GM23338 (cell line): ENCODE data around the gene RAB1B. TPM values are rescaled to one million over a fixed set of nuclear protein-coding genes. Genes with fewer than 3 reads are reported as not detected.

Source experiments
- ATAC-seq: fragments of 200-7000 bp; cut with Tn5 transposase; 3 replicates; pipeline ENCODE4 v1.9.1; 2020
- DNase-seq: peaks from one replicate; pipeline ENCODE4 v3.0.0-alpha.2; 2015; ENCODE audit warnings: low spot score
- H2AFZ ChIP-seq: fragments of 200-600 bp; sonication (generic); 2 replicates; pipeline ENCODE4 v1.8.0; 2016; ENCODE audit warnings: antibody characterized with exemption, mild to moderate bottlenecking, moderate library complexity
- H3F3A ChIP-seq: fragments of 200-600 bp; sonication (generic); replicated peaks from 2 replicates; pipeline ENCODE4 v1.8.0; 2017; ENCODE audit warnings: antibody characterized with exemption, mixed run types, low read depth
- H3K27ac ChIP-seq: fragments of 200-600 bp; sonication (generic); 2 replicates; pipeline ENCODE4 v1.6.1; 2016; ENCODE audit warnings: low read depth
- H3K27me3 ChIP-seq: fragments of 200-600 bp; sonication (generic); 2 replicates; pipeline ENCODE4 v1.8.0; 2016; ENCODE audit warnings: mild to moderate bottlenecking, mixed run types, moderate library complexity; ENCODE audit not compliant: insufficient read depth
- H3K36me3 ChIP-seq: fragments of 200-600 bp; sonication (generic); 2 replicates; pipeline ENCODE4 v1.8.0; 2016; ENCODE audit warnings: mild to moderate bottlenecking; ENCODE audit not compliant: insufficient read depth
- H3K4me1 ChIP-seq: fragments of 200-600 bp; sonication (generic); 2 replicates; pipeline ENCODE4 v1.8.0; 2016; ENCODE audit warnings: mild to moderate bottlenecking, moderate library complexity; ENCODE audit not compliant: insufficient read depth
- H3K4me2 ChIP-seq: fragments of 200-600 bp; sonication (generic); 2 replicates; pipeline ENCODE4 v1.7.1; 2017; ENCODE audit warnings: mixed run types
- H3K4me3 ChIP-seq: fragments of 200-600 bp; sonication (generic); 2 replicates; pipeline ENCODE4 v1.6.1; 2016; ENCODE audit warnings: mixed run types
- H3K79me2 ChIP-seq: fragments of 200-600 bp; sonication (generic); replicated peaks from 2 replicates; pipeline ENCODE4 v1.8.0; 2017; ENCODE audit warnings: mild to moderate bottlenecking; ENCODE audit not compliant: insufficient read depth
- H3K9me2 ChIP-seq: fragments of 200-600 bp; sonication (generic); 2 replicates; pipeline ENCODE4 v1.8.0; 2017; ENCODE audit not compliant: insufficient read depth
- H4K20me1 ChIP-seq: fragments of 200-600 bp; sonication (generic); replicated peaks from 2 replicates; pipeline ENCODE4 v1.8.0; 2017; ENCODE audit warnings: mild to moderate bottlenecking; ENCODE audit not compliant: insufficient read depth
- H3K27ac Mint-ChIP-seq: 2 replicates; pipeline ENCODE4 v1.8.0; 2020; ENCODE audit warnings: inconsistent platforms, mild to moderate bottlenecking, moderate library complexity, mixed read lengths
- H3K27me3 Mint-ChIP-seq: 3 replicates; pipeline ENCODE4 v1.8.0; 2022; ENCODE audit warnings: low read depth, mild to moderate bottlenecking, moderate library complexity, mixed read lengths, inconsistent platforms; ENCODE audit not compliant: insufficient read depth, poor library complexity
- H3K36me3 Mint-ChIP-seq: 3 replicates; pipeline ENCODE4 v1.8.0; 2021; ENCODE audit warnings: low read depth, mild to moderate bottlenecking, inconsistent platforms, moderate library complexity, mixed read lengths
- H3K4me1 Mint-ChIP-seq: 3 replicates; pipeline ENCODE4 v1.8.0; 2020; ENCODE audit warnings: mild to moderate bottlenecking, inconsistent platforms, mixed read lengths
- H3K4me3 Mint-ChIP-seq: 3 replicates; pipeline ENCODE4 v1.8.0; 2021; ENCODE audit warnings: moderate library complexity, mild to moderate bottlenecking, inconsistent platforms, mixed read lengths
- H3K9me3 Mint-ChIP-seq: 3 replicates; pipeline ENCODE4 v1.8.0; 2020; ENCODE audit warnings: moderate library complexity, mild to moderate bottlenecking, inconsistent platforms, mixed read lengths
- CTCF ChIP-seq, 2 experiments: fragments of 200-600 bp in 1 of 2; sonication (generic) in 1 of 2; conservative IDR thresholded peaks; 2 replicates each; pipeline versions ENCODE4 v1.5.1 to v1.6.1; 2016 to 2017; ENCODE audit warnings: antibody characterized with exemption in 2 of 2, low read depth in 2 of 2, mild to moderate bottlenecking in 2 of 2, moderate library complexity in 1 of 2
- ETS1 ChIP-seq: IDR thresholded peaks from 2 replicates; pipeline ENCODE4 v1.6.1; 2016; ENCODE audit warnings: antibody characterized with exemption
- EZH2 ChIP-seq: fragments of 200-600 bp; sonication (generic); IDR thresholded peaks from one replicate; pipeline ENCODE4 v1.8.0; 2017; ENCODE audit warnings: antibody characterized with exemption, mild to moderate bottlenecking, low read depth; ENCODE audit not compliant: unreplicated experiment
- EZH2phosphoT487 ChIP-seq: fragments of 200-600 bp; sonication (generic); IDR thresholded peaks from one replicate; pipeline ENCODE4 v1.8.1; 2018; ENCODE audit warnings: antibody characterized with exemption; ENCODE audit not compliant: unreplicated experiment
- NANOG ChIP-seq: IDR thresholded peaks from 2 replicates; pipeline ENCODE4 v1.6.1; 2016; ENCODE audit warnings: antibody characterized with exemption, borderline replicate concordance
- POLR2AphosphoS5 ChIP-seq: IDR thresholded peaks from 2 replicates; pipeline ENCODE4 v1.6.1; 2016; ENCODE audit warnings: antibody characterized with exemption, low read depth
- STAT1 ChIP-seq: IDR thresholded peaks from one replicate; pipeline ENCODE4 v1.6.1; 2016; ENCODE audit warnings: antibody characterized with exemption; ENCODE audit not compliant: unreplicated experiment
- ZNF114 ChIP-seq: fragments of 250-450 bp; sonication (Bioruptor Pico); IDR thresholded peaks from 2 replicates; pipeline ENCODE4 v1.5.0; 2020; ENCODE audit warnings: mild to moderate bottlenecking, moderate library complexity
- ZNF331 ChIP-seq: fragments of 250-450 bp; sonication (Bioruptor Pico); IDR thresholded peaks from 2 replicates; pipeline ENCODE4 v1.5.0; 2020; ENCODE audit warnings: low read depth, mild to moderate bottlenecking, moderate library complexity
- polyA plus RNA-seq: library from polyadenylated mRNA; unstranded; fragments of >200 nt; fragmentation: Nextera tagmentation; extraction: Ambion mirVana; gene quantifications from 2 replicates; pipeline ENCODE4 v1.2.1, GENCODE V29; 2016
- total RNA-seq: library from RNA; depleted of rRNA; stranded (reverse); fragments of >200 nt; shearing (Covaris generic); gene quantifications from 2 replicates; pipeline ENCODE4 v1.2.3, GENCODE V29; 2014
- TF ChIP-seq, protein P1 (sequence below): fragments of 250-450 bp; sonication (Bioruptor Pico); IDR thresholded peaks from 2 replicates; pipeline ENCODE4 v1.5.0; 2020; ENCODE audit warnings: mild to moderate bottlenecking, moderate library complexity

Gene RAB1B
- total and polyA plus RNA-seq, 2 experiments from 2014 or later, result 30.5 to 92.7 TPM

DNA sequence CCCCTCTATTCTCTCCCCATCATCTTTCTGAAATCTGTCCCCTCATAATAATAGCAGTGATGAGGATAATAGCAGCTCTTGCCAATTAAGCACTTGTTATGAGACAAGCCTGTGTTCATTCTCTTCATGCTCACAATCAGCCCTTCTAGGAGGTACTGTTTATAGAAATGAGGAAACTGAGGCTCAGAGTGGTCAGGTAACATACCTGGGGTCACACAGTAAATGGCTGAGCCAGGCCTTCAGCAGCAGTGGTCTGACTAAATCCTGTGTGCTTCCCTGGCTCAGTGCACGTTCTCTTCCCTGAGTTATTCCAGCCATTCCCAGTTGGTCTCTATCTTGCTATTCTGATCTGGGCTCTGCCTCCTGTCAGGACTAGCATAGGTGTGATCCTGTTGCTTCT lies 5.8 kb downstream of the RAB1B start:
- no peaks in the 10 kb centered on the region for H3K27me3 ChIP-seq
- no peak for TF ChIP-seq EZH2
- TF ChIP-seq NANOG, result no peak
- no peak for TF ChIP-seq ZNF114
- no peaks in the 10 kb centered on the region for H3K36me3 ChIP-seq
- ATAC-seq, result no peak
- H3K9me2 ChIP-seq, result no peaks in the 10 kb centered on the region
- H3K27me3 Mint-ChIP-seq, result peaks cover 11% of the 10 kb centered on the region
- H3K4me2 ChIP-seq, result no peak overlapping the region
- H3K4me3 ChIP-seq, result no peak overlapping the region
- H3K4me1 ChIP-seq, result no peaks in the 10 kb centered on the region; the same call in 1 of the 2 replicates
- H3F3A ChIP-seq, result 0 out of 2 replicates have a peak, but pooled peaks cover 7% of the 10 kb centered on the region
- H3K79me2 ChIP-seq, result peaks cover 20% of the 10 kb centered on the region
- H3K4me3 Mint-ChIP-seq, result no peak overlapping the region
- no peak overlapping the region for H3K27ac ChIP-seq
- no peaks in the 10 kb centered on the region for H3K9me3 Mint-ChIP-seq
- H3K4me1 Mint-ChIP-seq, result peaks cover 14% of the 10 kb centered on the region
- peaks cover 31% of the 10 kb centered on the region for H3K36me3 Mint-ChIP-seq
- no peak overlapping the region for H2AFZ ChIP-seq
- H3K27ac Mint-ChIP-seq, result no peak overlapping the region
- peaks cover 7% of the 10 kb centered on the region for H4K20me1 ChIP-seq
- DNase-seq, result no peak

GRCh38 chr11:66275396-66275795 lies 7.0 kb downstream of the RAB1B start:
- no peaks in the 10 kb centered on the region for H3K9me3 Mint-ChIP-seq
- Histone ChIP-seq H3K4me1 (no peaks in the 10 kb centered on the region; the same call in 1 of the 2 replicates), H3K9me2 (no peaks in the 10 kb centered on the region), H4K20me1 (no peaks in the 10 kb centered on the region; the same call in 1 of the 2 replicates), H3K36me3 (no peaks in the 10 kb centered on the region), H3K27ac (no peak overlapping the region), H3K27me3 (no peaks in the 10 kb centered on the region), H2AFZ (no peak overlapping the region), H3K4me3 (no peak overlapping the region), H3K79me2 (peaks cover 9% of the 10 kb centered on the region), H3K4me2 (no peak overlapping the region), H3F3A (no peaks in the 10 kb centered on the region)
- peaks cover 31% of the 10 kb centered on the region for H3K36me3 Mint-ChIP-seq
- DNase-seq (no peak), ATAC-seq (no peak)
- H3K4me1 Mint-ChIP-seq, result peaks cover 12% of the 10 kb centered on the region; the same call in 2 of the 3 replicates
- H3K27me3 Mint-ChIP-seq, result peaks cover 18% of the 10 kb centered on the region
- no peak overlapping the region for H3K4me3 Mint-ChIP-seq
- H3K27ac Mint-ChIP-seq, result no peak overlapping the region
- TF ChIP-seq ETS1 (no peak), ZNF114 (no peak), NANOG (no peak), EZH2phosphoT487 (no peak), CTCF (conservative IDR thresholded peaks at IDR 0.05; ENCODE audit: low read depth in 2 of 2) (no peak), ZNF331 (CRISPR knock-in tag) (no peak), EZH2 (no peak), STAT1 (no peak), POLR2AphosphoS5 (no peak)
- TF ChIP-seq, protein P1, sequence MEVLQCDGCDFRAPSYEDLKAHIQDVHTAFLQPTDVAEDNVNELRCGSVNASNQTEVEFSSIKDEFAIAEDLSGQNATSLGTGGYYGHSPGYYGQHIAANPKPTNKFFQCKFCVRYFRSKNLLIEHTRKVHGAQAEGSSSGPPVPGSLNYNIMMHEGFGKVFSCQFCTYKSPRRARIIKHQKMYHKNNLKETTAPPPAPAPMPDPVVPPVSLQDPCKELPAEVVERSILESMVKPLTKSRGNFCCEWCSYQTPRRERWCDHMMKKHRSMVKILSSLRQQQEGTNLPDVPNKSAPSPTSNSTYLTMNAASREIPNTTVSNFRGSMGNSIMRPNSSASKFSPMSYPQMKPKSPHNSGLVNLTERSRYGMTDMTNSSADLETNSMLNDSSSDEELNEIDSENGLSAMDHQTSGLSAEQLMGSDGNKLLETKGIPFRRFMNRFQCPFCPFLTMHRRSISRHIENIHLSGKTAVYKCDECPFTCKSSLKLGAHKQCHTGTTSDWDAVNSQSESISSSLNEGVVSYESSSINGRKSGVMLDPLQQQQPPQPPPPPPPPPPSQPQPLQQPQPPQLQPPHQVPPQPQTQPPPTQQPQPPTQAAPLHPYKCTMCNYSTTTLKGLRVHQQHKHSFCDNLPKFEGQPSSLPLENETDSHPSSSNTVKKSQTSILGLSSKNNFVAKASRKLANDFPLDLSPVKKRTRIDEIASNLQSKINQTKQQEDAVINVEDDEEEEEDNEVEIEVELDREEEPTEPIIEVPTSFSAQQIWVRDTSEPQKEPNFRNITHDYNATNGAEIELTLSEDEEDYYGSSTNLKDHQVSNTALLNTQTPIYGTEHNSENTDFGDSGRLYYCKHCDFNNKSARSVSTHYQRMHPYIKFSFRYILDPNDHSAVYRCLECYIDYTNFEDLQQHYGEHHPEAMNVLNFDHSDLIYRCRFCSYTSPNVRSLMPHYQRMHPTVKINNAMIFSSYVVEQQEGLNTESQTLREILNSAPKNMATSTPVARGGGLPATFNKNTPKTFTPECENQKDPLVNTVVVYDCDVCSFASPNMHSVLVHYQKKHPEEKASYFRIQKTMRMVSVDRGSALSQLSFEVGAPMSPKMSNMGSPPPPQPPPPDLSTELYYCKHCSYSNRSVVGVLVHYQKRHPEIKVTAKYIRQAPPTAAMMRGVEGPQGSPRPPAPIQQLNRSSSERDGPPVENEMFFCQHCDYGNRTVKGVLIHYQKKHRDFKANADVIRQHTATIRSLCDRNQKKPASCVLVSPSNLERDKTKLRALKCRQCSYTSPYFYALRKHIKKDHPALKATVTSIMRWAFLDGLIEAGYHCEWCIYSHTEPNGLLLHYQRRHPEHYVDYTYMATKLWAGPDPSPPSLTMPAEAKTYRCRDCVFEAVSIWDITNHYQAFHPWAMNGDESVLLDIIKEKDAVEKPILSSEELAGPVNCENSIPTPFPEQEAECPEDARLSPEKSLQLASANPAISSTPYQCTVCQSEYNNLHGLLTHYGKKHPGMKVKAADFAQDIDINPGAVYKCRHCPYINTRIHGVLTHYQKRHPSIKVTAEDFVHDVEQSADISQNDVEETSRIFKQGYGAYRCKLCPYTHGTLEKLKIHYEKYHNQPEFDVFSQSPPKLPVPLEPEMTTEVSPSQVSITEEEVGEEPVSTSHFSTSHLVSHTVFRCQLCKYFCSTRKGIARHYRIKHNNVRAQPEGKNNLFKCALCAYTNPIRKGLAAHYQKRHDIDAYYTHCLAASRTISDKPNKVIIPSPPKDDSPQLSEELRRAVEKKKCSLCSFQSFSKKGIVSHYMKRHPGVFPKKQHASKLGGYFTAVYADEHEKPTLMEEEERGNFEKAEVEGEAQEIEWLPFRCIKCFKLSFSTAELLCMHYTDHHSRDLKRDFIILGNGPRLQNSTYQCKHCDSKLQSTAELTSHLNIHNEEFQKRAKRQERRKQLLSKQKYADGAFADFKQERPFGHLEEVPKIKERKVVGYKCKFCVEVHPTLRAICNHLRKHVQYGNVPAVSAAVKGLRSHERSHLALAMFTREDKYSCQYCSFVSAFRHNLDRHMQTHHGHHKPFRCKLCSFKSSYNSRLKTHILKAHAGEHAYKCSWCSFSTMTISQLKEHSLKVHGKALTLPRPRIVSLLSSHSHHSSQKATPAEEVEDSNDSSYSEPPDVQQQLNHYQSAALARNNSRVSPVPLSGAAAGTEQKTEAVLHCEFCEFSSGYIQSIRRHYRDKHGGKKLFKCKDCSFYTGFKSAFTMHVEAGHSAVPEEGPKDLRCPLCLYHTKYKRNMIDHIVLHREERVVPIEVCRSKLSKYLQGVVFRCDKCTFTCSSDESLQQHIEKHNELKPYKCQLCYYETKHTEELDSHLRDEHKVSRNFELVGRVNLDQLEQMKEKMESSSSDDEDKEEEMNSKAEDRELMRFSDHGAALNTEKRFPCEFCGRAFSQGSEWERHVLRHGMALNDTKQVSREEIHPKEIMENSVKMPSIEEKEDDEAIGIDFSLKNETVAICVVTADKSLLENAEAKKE (CRISPR knock-in tag), result no peak
